Brain pericyte (primary cell): ENCODE results near the gene CENPC.
"Not testable (repeated sequence)": the region's sequence is repeated elsewhere in the genome, so short reads cannot be mapped to it uniquely, and the experiment has no call there.

Experiments
- DNase-seq: peaks from one replicate; pipeline ENCODE4 v3.0.0-alpha.2; 2012; ENCODE audit warnings: low read depth, low spot score

Gene CENPC

DNA sequence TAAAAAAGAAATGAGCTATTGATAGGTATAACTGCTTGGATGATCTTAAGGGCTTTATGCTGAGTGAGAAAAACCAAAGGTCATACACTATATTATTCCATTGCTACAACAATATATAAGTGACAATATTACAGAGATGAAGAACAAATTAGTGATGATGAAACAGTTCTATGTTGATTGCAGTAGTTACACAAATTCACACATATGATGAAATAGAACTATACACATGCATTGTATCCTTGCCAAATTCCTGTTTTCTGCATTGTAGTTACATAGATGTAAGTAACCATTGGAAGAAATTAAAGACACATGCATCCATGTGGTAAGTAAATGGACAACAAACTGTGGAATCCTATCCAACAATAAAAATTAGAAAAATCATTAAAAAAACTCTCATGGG is 76.5 kb downstream of the CENPC start:
- DNase-seq: no peak

DNA sequence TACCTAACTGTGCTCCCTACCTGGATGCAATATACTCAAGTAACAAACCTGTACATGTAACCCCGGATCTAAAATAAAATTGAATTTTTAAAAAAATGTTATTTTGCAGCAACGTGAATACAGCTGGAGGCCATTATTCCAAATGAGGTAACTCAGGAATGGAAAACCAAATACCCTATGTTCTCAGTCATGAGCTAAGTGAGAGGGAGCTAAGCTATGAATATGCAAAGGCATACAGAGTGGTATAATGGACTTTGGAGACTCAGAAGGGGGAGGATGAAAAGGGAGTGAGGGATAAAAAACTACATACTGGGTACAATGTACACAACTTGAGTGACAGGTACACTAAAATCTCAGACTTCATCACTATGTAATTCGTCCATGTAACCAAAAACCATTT is 78.6 kb downstream of the CENPC start:
- no peak for DNase-seq

DNA sequence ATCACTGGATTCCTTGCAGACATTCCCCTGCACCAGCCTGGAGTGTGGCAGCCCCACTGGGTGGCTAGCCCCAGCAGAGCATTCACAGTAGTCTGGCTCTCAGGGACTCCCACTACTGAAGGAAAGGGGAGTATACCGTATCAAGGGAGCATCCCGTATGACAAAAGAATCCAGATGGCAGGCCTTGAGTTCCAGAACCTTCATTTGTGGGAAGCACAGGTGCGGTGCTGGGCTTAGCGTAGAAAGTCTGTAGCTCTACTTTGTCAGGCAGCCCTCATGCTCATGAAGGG is 79.6 kb downstream of the CENPC start:
- no peak for DNase-seq

DNA sequence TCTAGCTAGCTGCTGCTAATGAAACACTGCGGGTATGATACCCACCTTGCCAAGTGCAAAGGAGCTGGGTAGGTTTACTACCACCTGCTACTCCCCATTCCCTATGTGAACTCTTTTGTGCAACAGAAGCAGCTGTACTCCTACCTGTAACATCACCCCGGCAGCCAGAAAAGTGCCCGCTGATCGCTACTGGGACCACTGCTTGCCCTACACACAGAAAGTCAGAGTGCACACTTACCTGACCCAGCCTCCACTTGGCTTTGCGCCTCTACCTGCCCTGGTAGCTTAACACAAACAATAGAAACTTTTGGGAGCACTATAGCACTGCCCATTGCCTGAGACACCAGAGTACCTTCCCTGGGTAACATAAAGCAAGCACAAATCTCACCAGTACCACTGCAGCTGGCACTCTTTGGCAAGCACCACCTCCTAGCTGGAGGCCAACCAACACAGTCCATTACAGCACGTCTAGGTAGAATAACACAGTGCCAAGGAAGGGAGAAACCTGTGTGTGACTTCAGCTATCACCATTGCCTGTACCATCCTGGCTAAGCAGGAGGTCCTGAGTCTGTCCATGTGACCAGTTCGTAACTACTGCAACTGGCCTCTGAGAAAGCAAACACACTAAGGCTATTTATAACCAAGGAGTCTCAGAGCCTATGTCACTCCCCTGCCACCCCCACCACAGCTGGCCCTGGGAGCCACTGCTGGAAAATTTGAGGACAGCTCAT is 80.1 kb downstream of the CENPC start:
- no peak for DNase-seq

DNA sequence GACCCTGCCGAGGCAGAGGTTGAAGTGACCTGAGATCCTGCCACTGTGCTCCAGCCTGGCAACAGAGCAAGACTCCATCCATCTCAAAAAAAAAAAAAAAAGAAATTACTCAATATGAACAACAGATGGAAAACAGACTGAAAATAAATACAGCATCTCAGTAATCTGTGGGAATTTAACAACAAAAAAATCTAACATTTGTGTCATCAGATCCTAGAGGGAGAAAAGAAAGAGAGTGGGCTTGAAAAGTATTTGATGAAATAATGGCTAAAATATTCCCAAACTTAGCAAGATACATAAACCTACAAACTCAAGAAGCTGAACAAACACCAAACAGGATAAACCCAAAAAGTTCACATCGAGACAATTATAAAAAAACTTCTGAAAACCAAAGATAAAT is 84.7 kb downstream of the CENPC start:
- no peak for DNase-seq

DNA sequence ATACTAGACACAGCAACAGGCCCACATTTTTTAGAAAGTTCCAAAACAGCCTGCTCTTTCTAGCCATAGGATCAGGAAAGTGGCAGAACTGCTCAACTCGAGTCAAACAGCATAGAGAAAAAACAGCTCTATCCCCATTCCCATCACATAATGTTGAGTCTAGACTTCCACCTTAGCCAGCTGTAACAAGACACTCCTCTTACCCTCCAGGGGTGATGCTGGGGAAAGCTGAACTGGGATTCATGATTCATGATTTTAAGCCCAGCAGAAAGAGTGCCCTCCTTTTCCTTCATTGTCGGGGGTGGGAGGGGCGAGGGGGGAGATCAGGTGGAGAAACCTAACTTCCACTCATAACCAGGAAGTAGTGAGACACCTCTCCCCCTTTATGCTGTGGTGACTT is 86.1 kb downstream of the CENPC start:
- no peak for DNase-seq

DNA sequence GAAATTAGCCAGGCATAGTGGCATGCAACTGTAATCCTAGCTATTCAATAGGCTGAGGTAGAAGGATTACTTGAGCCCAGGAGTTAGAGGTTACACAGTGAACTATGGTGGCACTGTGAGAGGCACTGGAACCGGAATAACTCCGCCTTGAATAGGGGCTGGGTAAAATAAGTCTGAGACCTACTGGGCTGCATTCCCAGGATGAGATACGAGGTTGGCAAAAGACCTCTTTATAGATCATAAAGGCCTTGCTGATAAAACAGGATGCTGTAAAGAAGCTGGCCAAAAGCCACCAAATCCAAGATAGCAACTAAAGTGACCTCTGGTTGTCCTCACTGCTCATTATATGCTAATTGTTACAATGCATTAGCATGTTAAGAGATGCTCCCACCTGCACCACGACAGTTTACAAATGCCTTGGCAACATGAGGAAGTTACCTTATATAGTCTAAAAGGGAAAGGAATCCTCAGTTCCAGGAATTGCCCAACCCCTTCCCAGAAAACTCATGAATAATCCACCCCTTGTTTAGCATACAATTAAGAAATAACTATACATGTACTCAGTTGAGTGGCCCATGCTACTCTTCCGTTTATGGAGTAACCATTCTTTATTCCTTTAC is 88.6 kb downstream of the CENPC start:
- DNase-seq: no peak

DNA sequence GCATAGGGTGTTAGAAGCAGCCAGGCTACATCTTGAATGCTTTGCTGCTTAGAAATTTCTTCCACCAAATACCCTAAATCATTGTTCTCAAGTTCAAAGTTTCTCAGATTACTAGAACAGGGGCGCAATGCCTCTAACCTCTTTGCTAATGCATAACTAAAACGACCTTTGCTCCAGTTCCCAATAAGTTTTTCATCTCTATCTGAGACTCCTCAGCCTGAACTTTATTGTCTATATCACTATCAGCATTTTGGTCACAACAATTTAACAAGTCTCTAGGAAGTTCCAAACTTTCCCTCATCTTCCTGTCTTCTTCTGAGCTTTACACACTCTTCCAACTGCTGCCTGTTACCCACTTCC is 92.5 kb downstream of the CENPC start:
- DNase-seq: not testable (repeated sequence)

DNA sequence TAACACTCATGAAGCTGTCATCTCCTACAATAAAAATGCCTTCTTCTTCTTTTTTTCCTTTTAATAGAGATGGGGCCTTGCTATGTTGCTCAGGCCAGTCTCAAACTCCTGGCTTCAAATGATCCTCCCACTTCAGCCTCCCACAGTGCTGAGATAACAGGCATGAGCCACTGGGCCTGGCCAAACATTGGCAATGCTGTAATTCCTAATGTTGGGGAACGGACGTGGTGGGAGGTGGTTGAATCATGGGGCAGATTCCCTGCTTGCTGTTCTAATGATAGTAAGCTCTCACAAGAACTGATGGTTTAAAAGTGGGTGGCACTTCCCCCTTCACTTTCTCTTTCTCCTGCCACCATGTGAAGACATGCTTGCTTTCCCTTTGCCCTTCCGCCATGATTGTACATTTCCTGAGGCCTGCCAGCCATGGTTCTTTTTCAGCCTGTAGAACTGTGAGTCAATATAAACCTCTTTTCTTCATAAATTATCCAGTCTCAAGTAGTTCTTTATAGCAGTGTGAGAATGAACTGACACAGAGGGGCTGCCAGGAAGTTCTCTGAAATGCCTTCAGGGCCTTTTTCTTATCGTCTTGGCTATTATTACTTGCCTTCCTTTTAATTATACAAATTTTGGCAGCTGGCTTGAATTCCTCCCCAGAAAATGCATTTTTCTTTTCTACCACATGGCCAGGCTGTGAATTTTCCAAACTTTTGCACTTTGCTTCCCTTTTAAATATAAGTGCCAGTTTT is 93.0 kb downstream of the CENPC start:
- DNase-seq: no peak

DNA sequence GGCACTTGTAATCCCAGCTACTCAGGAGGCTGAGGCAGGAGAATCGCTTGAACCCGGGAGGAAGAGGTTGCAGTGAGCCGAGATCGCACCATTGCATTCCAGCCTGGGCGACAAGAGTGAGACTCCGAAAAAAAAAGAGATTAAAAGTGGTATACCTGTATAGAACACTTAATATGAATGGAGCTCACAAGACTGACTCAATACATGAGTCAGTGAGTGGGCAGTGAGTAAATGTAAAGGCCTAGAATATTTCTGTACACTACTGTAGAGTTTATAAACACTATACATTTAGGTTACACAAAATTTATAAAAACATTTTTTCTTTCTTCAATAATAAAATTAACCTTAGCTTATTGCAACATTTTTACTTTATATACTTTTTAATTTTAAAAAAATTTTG is 93.8 kb downstream of the CENPC start:
- DNase-seq: no peak

DNA sequence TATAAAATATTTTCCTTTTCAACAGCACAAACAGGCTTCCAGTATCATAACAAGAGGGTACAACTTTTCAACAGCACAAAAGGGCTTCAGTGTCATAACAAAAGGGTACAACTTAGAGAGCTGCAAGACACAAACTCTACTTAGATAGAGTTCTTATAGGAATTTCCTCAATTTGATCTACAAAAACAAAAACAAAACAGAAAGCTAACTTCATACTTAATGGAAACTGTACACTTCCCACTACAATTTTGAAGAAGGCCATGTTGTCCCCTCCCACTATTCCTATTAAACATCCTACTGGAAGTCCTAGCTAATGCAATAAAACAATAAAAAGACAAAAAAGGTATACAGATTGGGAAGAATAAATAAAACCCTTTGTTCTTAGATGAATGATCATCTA is 96.7 kb downstream of the CENPC start:
- no peak for DNase-seq

DNA sequence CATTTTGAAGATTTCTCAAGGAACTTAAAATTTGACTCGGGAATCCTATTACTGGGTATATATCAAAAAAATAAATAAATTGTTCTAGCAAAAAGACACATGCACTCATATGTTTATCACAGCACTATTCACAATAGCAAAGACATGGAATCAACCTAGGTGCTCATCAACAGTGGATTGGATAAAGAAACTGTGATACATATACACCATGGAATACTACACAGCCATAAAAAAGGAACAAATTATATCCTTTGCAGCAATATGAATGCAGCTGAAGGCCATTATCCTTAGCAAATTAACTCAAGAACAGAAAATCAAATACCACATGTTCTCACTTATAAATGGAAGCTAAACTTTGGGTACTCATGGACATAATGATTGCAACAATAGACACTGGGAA is 97.4 kb downstream of the CENPC start:
- DNase-seq: no peak

DNA sequence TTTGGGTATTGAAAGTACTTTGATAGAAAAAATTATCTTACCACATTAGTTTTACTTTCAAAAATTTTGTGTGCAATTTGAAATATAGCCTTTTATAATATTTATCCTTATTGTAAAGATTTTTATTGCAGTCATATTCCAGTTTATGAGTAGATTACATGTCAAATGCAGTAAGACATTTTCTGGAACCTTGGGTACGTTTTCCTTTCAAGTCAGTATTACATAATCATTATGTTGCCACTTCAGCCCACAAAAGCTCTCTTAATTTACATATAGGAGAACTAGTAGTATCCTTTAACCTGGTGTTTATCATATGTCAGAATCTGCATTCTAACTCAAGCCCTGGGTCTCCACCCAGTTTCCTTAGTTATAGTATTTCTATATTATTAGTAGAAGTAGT is 98.5 kb downstream of the CENPC start:
- DNase-seq: no peak

DNA sequence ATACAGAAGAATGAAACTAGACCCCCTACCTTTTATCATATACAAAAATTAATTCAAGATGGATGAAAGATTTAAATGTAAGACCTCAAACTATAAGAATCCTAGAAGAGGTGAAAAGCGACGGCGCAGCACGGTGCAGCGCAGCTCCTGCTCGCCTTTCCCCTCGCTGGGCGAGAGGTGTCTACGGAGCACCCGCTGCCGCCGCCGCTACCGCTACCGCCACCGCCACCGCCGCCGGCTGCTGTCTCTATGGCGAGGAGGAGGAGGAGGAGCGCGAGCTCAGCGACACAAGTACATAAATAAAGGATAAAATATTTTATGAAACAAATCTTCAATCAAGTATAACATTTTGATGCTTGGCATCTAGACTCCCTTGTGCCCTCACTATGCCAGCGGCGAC is 99.4 kb downstream of the CENPC start:
- DNase-seq: not testable (repeated sequence)

DNA sequence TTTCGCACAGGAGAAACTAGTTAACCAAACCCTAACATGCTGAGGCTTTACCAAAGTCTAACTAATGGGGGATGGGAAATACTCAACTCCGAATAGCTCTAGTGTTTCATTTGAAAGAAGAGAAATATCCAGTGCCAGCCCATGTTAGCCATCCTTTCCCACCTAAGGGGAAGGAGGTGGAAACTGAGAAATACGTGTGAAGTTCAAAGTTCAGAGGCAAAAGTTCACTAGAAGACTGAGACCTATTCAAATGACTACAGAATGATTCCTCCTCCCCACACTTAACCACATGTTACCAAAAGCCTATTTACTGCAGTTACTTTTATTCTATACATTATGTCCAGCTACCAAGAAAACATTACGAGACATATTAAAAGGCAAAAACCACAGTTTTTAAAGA is 106.3 kb downstream of the CENPC start:
- DNase-seq: no peak

DNA sequence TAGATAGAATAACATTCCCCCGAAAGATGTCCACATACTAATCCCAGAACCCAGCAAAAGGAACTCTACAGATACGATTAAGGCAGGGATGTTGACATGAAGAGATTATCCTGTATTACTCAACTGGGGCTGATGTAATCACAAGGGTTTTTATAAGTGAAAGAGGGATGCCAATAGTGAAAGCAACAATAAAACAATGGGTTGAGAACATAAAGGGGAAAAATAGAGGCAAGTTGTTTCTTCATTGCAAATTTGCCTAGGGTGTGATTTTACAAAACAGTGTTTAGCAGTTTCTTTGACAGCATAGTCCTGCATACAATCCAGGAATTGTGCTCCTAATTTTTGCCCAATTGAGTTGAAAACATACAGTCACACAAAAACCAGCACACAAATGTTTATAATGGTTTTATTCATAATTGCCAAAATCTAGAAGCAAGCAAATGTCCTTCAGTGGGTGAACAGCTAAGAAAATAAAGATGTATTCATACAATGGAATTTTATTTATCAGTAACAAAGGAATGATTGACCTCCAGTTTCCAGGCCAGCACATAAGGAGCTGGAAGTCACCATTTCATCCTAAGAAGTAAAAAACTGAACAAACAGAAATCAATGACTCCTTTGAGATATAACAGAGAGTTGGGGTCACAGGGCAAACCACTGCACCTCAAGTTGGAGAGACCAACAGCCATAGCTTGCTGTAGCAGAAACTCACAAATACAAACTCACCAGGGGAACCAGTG is 107.2 kb downstream of the CENPC start:
- no peak for DNase-seq

DNA sequence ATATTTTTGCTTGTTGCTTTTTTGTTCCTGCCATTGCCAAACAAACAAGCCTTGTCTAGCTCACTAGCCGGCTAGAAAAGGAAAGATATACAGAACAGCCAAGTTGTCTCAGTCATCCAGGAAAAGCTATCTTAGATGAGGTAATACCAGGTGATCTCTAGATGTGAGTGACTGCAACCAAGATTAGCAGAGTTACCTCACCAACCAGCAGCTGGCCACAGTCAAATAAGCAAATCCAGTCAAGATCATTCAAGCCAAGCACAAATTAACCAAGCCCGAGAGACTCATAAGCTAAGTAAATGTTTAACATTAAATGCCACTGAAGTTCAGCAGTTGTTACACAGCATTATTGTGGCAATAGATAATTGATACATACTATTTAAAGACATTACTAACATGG is 108.6 kb downstream of the CENPC start:
- DNase-seq: no peak

DNA sequence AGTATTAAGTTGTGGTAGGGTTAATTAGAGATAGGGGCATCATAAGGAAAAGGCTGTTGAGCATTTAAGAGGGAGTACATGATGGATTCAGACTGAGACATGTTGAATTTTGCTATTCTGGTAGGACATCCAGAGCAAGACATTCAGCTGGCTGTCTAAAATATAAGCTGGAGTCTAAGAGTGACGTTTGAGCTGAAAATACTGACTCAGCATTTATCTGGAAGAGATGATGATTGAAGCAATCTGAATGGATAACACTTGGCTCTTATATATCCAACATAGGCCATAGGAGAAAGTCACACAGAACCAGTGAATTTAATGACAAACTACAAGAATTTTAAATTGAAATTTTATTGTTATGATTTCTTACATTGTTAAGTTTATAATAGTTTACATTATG is 114.3 kb downstream of the CENPC start:
- DNase-seq: no peak

DNA sequence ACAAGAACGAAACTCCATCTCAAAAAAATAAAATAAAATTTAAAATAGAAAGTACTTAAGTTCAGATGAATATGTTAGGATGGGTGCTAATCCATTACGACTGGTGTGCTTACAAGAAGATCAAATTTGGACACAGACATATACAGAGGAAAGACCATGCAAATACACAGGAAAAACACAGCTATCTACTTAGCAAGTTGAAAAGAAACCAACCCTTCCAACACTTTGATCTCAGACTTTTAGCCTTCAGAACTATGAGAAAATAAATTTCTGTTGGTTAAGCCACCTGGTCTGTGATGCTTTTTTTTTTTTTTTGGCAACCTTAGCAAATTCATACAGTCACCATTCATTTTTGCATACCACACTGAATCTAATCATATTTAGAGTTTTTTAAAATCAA is 116.5 kb downstream of the CENPC start:
- no peak for DNase-seq
